HepG2 (cell line): ENCODE data around the gene UBAP2. TPM values are rescaled to one million over a fixed set of nuclear protein-coding genes. Genes with fewer than 3 reads are reported as not detected.

ENCODE experiments used
- BCL6 ChIP-seq: IDR thresholded peaks from 2 replicates; pipeline ENCODE4 v1.6.1; 2016; ENCODE audit warnings: missing genetic modification reagents, missing compliant biosample characterization
- CBX5 ChIP-seq: sonication (generic); formaldehyde crosslinking; IDR thresholded peaks from 2 replicates; pipeline ENCODE4 v1.4.0; 2020; ENCODE audit warnings: missing genetic modification reagents, borderline replicate concordance
- HMG20A ChIP-seq: IDR thresholded peaks from 2 replicates; pipeline ENCODE4 v1.6.1; 2016; ENCODE audit warnings: borderline replicate concordance
- HMG20B ChIP-seq: conservative IDR thresholded peaks from 2 replicates; pipeline ENCODE4 v1.6.1; 2016; ENCODE audit warnings: missing genetic modification reagents, missing compliant biosample characterization
- IRF1 ChIP-seq: sonication (generic); formaldehyde crosslinking; IDR thresholded peaks from 2 replicates; pipeline ENCODE4 v1.4.0; 2020; ENCODE audit warnings: low read depth, mild to moderate bottlenecking, missing genetic modification reagents
- ZMAT3 ChIP-seq: sonication (generic); formaldehyde crosslinking; conservative IDR thresholded peaks from 2 replicates; pipeline ENCODE4 v1.7.0; 2021; ENCODE audit warnings: missing genetic modification reagents
- ZNF235 ChIP-seq: sonication (generic); formaldehyde crosslinking; IDR thresholded peaks from 2 replicates; pipeline ENCODE4 v1.8.1; 2023; ENCODE audit warnings: mild to moderate bottlenecking, missing genetic modification reagents, borderline replicate concordance
- ZNF770 ChIP-seq: sonication (generic); formaldehyde crosslinking; IDR thresholded peaks from 2 replicates; pipeline ENCODE4 v1.5.0; 2020; ENCODE audit warnings: mild to moderate bottlenecking, missing genetic modification reagents
- polyA plus RNA-seq, 8 experiments: library from polyadenylated mRNA; depleted of rRNA in 3 of 8; stranded (reverse) in 7 of 8; unstranded in 1 of 8; fragments of >200 nt; fragmentation: Illumina TruSeq in 4 of 8; extraction: Trizol in 4 of 8; gene quantifications; 2 replicates each; pipeline versions ENCODE4 v1.2.1 to v1.2.3, GENCODE V29; 2011 to 2016; ENCODE audit warnings: low read depth in 4 of 8, missing spikeins in 1 of 8, mixed read lengths in 1 of 8; ENCODE audit not compliant: insufficient read depth in 1 of 8
- total RNA-seq, 5 experiments: library from RNA; depleted of rRNA; stranded (reverse); fragments of >200 nt; fragmentation: Illumina TruSeq; extraction: Trizol; gene quantifications; 2 replicates each; pipeline ENCODE4 v1.2.3, GENCODE V29; 2016; ENCODE audit warnings: low read depth in 1 of 5
- TF ChIP-seq, protein P1 (sequence below): sonication (generic); formaldehyde crosslinking; IDR thresholded peaks from 2 replicates; pipeline ENCODE4 v1.4.0; 2020; ENCODE audit warnings: missing genetic modification reagents
- TF ChIP-seq, protein P2 (sequence below): IDR thresholded peaks from 2 replicates; pipeline ENCODE4 v1.6.1; 2016
- TF ChIP-seq, protein P3 (sequence below): sonication (generic); formaldehyde crosslinking; IDR thresholded peaks from 2 replicates; pipeline ENCODE4 v1.4.0; 2020; ENCODE audit warnings: mild to moderate bottlenecking, missing genetic modification reagents

UBAP2 gene
- total and polyA plus RNA-seq, 2 of the 13 experiments (the other 11 are each of a cell fraction or from before 2014, with no cell fraction given): 19.0 to 22.0 TPM

DNA sequence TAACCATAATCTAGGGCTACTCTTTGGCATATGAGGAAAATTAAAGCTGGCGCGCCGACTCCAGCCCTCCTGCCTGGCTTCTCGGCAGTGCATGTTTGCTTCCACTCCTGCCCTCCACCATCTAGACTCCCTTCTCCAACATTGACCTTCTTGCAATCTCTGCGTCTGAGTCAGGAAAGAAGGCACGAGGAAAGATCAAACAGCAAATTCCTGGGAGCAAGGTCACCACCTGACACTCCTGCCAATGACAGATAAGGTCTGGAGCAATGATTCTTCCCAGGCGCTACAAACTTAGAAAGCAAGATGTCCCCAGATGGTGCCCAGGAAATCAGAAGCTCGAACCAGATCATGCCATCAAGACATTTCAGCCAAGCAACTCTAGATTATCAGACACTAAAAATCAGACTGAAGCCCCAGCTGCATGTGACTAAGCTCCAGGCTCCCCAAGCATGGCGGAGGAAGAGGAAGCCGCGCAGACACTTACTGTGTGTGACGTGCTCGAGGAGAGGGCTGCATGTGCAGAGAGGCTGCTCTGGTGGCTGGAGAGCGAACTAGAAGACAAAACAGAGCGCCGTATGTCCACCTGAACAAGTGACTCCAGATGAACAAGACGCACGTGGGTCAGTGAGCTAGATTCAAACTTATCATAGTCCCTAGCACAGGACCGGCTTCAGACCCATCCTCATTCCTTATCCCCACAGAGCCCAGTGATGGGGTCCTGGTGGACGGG, 116.4 kb downstream of the UBAP2 start (continued):
- TF ChIP-seq HMG20A (peak; percentile 18; the same call in 1 of the 2 replicates), HMG20B (CRISPR knock-in tag) (0 out of 2 replicates have a peak, but pooled peaks have one; percentile 49), CBX5 (CRISPR knock-in tag) (no peak), ZNF770 (CRISPR knock-in tag) (no peak), IRF1 (CRISPR knock-in tag) (no peak), ZMAT3 (CRISPR knock-in tag) (no peak), ZNF235 (CRISPR knock-in tag) (no peak), BCL6 (CRISPR knock-in tag) (peak; percentile 92)
- TF ChIP-seq, protein P1, sequence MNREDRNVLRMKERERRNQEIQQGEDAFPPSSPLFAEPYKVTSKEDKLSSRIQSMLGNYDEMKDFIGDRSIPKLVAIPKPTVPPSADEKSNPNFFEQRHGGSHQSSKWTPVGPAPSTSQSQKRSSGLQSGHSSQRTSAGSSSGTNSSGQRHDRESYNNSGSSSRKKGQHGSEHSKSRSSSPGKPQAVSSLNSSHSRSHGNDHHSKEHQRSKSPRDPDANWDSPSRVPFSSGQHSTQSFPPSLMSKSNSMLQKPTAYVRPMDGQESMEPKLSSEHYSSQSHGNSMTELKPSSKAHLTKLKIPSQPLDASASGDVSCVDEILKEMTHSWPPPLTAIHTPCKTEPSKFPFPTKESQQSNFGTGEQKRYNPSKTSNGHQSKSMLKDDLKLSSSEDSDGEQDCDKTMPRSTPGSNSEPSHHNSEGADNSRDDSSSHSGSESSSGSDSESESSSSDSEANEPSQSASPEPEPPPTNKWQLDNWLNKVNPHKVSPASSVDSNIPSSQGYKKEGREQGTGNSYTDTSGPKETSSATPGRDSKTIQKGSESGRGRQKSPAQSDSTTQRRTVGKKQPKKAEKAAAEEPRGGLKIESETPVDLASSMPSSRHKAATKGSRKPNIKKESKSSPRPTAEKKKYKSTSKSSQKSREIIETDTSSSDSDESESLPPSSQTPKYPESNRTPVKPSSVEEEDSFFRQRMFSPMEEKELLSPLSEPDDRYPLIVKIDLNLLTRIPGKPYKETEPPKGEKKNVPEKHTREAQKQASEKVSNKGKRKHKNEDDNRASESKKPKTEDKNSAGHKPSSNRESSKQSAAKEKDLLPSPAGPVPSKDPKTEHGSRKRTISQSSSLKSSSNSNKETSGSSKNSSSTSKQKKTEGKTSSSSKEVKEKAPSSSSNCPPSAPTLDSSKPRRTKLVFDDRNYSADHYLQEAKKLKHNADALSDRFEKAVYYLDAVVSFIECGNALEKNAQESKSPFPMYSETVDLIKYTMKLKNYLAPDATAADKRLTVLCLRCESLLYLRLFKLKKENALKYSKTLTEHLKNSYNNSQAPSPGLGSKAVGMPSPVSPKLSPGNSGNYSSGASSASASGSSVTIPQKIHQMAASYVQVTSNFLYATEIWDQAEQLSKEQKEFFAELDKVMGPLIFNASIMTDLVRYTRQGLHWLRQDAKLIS (CRISPR knock-in tag): no peak
- TF ChIP-seq, protein P2, sequence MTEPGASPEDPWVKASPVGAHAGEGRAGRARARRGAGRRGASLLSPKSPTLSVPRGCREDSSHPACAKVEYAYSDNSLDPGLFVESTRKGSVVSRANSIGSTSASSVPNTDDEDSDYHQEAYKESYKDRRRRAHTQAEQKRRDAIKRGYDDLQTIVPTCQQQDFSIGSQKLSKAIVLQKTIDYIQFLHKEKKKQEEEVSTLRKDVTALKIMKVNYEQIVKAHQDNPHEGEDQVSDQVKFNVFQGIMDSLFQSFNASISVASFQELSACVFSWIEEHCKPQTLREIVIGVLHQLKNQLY (CRISPR knock-in tag): no peak
- TF ChIP-seq, protein P3, sequence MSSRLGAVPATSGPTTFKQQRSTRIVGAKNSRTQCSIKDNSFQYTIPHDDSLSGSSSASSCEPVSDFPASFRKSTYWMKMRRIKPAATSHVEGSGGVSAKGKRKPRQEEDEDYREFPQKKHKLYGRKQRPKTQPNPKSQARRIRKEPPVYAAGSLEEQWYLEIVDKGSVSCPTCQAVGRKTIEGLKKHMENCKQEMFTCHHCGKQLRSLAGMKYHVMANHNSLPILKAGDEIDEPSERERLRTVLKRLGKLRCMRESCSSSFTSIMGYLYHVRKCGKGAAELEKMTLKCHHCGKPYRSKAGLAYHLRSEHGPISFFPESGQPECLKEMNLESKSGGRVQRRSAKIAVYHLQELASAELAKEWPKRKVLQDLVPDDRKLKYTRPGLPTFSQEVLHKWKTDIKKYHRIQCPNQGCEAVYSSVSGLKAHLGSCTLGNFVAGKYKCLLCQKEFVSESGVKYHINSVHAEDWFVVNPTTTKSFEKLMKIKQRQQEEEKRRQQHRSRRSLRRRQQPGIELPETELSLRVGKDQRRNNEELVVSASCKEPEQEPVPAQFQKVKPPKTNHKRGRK (CRISPR knock-in tag): no peak
